ENCODE measurements around the gene CCDC40.
A peak's percentile ranks its signal among the peaks of the same experiment; 100 is the strongest.

The CCDC40 gene

DNA sequence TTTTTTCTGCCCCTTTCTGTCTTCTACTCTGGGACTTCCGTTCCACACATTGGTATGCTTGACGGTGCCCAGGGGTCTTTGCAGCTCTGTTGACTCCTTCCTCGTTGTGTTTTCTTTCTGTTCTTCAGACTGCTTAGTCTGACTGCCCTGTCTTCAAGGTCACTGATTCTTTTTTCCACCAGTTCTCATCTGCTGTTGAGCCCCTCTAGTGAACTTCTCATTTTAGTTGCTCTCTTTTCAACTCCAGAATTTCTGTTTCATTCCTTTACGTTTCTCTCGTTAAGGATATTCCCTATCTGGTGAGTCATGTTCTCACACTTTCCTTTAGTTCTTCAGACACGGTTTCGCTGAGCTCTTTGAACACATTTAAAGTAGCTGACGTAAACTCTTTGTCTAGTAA is 78.7 kb downstream of the CCDC40 start:
- Histone ChIP-seq H3K4me1 (ENCODE audit: control insufficient read depth in 2 of 2, insufficient read depth in 1 of 2, low read depth in 1 of 2, low read length in 2 of 2) (peaks cover 0 to 8% of the 10 kb centered on the region in 2 donors), H3K18ac (ENCODE audit: low read length) (no peak overlapping the region), H2BK120ac (ENCODE audit: low read depth, low read length) (no peak overlapping the region), H4K91ac (ENCODE audit: low read depth, low read length, poor library complexity) (no peak overlapping the region), H3K14ac (ENCODE audit: low read length) (no peak overlapping the region), H3K4ac (ENCODE audit: low read length) (no peak overlapping the region), H4K8ac (ENCODE audit: low read depth, low read length) (no peak overlapping the region), H2BK5ac (ENCODE audit: low read length) (no peak overlapping the region), H3K27me3 (ENCODE audit: control insufficient read depth in 3 of 3, insufficient read depth in 3 of 3, low read depth in 1 of 3, low read length in 3 of 3) (no peaks in the 10 kb centered on the region), H3K23ac (ENCODE audit: low read depth, low read length, poor library complexity) (no peak overlapping the region), H3K9me3 (replicated peaks in 1 of 2; ENCODE audit: control insufficient read depth in 2 of 2, insufficient read depth in 1 of 2, low read depth in 1 of 2, low read length in 2 of 2) (peaks cover 0 to 21% of the 10 kb centered on the region in 2 donors), H3K79me1 (ENCODE audit: low read depth, low read length) (peaks cover 5% of the 10 kb centered on the region), H2AK5ac (ENCODE audit: low read depth, low read length) (no peak overlapping the region), H2BK12ac (ENCODE audit: low read length) (no peak overlapping the region), H3K4me2 (ENCODE audit: insufficient read depth, low read length, poor library complexity, severe bottlenecking) (no peak overlapping the region), H3K9ac (ENCODE audit: low read depth, low read length, poor library complexity) (no peak overlapping the region), H2AFZ (ENCODE audit: low read length) (no peak overlapping the region), H3K4me3 (ENCODE audit: low read length in 2 of 2) (no peak overlapping the region), H3K36me3 (replicated peaks in 1 of 2; ENCODE audit: control insufficient read depth in 2 of 2, insufficient read depth in 2 of 2, low read length in 2 of 2) (peaks cover 1 to 3% of the 10 kb centered on the region in 2 donors), H2BK15ac (ENCODE audit: low read length) (no peak overlapping the region), H3K27ac (replicated peaks; ENCODE audit: low read length) (no peak overlapping the region)
- no CpG with 5 or more reads among the region's 8 CpGs for WGBS, 2 donors (ENCODE audit: extremely low coverage in 2 of 2, insufficient read length in 2 of 2, insufficient replicate concordance in 1 of 2)
- no peak for DNase-seq (ENCODE audit: low spot score)

DNA sequence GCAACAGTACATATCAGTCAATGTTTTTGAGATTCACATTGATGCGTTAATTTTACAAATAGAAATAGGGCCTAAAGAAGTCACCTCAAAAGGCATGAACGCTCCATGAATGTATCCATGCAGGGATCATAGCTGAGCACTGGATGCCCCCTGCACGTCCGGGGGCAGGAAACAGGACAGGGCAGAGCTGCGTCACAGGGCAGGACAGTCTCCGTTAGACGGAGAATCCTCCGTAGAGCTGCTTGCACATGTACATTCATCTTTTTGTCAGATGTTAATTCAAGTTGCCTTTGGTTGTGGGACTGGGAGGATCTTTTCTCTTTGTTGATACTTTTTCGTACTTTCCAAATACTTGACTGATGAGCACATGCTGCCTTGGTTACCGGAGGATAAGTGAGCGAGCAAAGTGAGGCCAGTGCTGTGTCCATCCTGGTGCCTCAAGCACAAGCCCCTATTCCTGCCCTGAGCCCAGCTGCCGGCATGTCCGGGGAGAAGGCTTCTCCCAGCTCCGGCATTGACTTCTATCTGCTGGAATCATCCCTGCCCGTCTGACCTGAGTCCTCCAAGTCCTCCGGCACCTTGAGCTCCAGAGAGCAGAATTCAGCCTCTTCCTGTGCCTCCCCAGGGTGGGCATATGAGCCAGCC is 80.0 kb downstream of the CCDC40 start:
- Histone ChIP-seq H2BK120ac (ENCODE audit: low read depth, low read length) (no peak overlapping the region), H3K9me3 (replicated peaks in 1 of 2; ENCODE audit: control insufficient read depth in 2 of 2, insufficient read depth in 1 of 2, low read depth in 1 of 2, low read length in 2 of 2) (peaks cover 0 to 21% of the 10 kb centered on the region in 2 donors), H3K27ac (replicated peaks; ENCODE audit: low read length) (no peak overlapping the region), H2AFZ (ENCODE audit: low read length) (no peak overlapping the region), H3K79me1 (ENCODE audit: low read depth, low read length) (peaks cover 2% of the 10 kb centered on the region), H3K4me2 (ENCODE audit: insufficient read depth, low read length, poor library complexity, severe bottlenecking) (no peak overlapping the region), H3K27me3 (ENCODE audit: control insufficient read depth in 3 of 3, insufficient read depth in 3 of 3, low read depth in 1 of 3, low read length in 3 of 3) (no peaks in the 10 kb centered on the region), H2BK15ac (ENCODE audit: low read length) (no peak overlapping the region), H2AK5ac (ENCODE audit: low read depth, low read length) (peak overlapping the region; percentile 37), H2BK12ac (ENCODE audit: low read length) (no peak overlapping the region), H3K4ac (ENCODE audit: low read length) (no peak overlapping the region), H4K91ac (ENCODE audit: low read depth, low read length, poor library complexity) (no peak overlapping the region), H2BK5ac (ENCODE audit: low read length) (no peak overlapping the region), H3K23ac (ENCODE audit: low read depth, low read length, poor library complexity) (no peak overlapping the region), H3K9ac (ENCODE audit: low read depth, low read length, poor library complexity) (no peak overlapping the region), H4K8ac (ENCODE audit: low read depth, low read length) (no peak overlapping the region), H3K4me1 (ENCODE audit: control insufficient read depth in 2 of 2, insufficient read depth in 1 of 2, low read depth in 1 of 2, low read length in 2 of 2) (peaks cover 0 to 8% of the 10 kb centered on the region in 2 donors), H3K4me3 (ENCODE audit: low read length in 2 of 2) (peak overlapping the region in 1 of 2 donors; percentile 13), H3K14ac (ENCODE audit: low read length) (no peak overlapping the region), H3K36me3 (replicated peaks in 1 of 2; ENCODE audit: control insufficient read depth in 2 of 2, insufficient read depth in 2 of 2, low read length in 2 of 2) (peaks cover 1 to 3% of the 10 kb centered on the region in 2 donors), H3K18ac (ENCODE audit: low read length) (no peak overlapping the region)
- WGBS, 2 donors (ENCODE audit: extremely low coverage in 2 of 2, insufficient read length in 2 of 2, insufficient replicate concordance in 1 of 2) = no CpG with 5 or more reads among the region's 16 CpGs
- DNase-seq (ENCODE audit: low spot score) = no peak

DNA sequence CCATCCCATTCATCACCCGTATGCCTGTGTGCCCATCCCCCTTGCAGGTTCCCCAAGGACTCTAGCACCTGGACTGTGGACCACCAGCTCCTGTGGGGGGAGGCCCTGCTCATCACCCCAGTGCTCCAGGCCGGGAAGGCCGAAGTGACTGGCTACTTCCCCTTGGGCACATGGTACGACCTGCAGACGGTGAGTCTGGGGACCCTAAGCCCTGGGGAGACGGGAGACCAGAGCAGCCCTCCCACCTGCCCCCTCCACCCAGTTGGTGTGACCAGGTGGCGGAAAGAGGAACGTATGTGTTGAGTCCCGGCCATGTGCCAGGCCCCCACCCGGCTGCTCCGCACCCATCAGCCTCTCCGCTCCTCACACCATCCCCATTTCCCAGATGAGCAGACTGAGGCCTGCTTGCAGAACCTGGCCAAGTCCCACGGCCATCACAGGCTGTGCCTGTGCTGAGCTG is 80.5 kb downstream of the CCDC40 start:
- Histone ChIP-seq H4K91ac (ENCODE audit: low read depth, low read length, poor library complexity) (no peak overlapping the region), H3K4me1 (ENCODE audit: control insufficient read depth in 2 of 2, insufficient read depth in 1 of 2, low read depth in 1 of 2, low read length in 2 of 2) (peaks cover 0 to 8% of the 10 kb centered on the region in 2 donors), H2BK5ac (ENCODE audit: low read length) (no peak overlapping the region), H2AK5ac (ENCODE audit: low read depth, low read length) (peak overlapping the region; percentile 37), H3K36me3 (replicated peaks in 1 of 2; ENCODE audit: control insufficient read depth in 2 of 2, insufficient read depth in 2 of 2, low read length in 2 of 2) (peaks cover 1 to 3% of the 10 kb centered on the region in 2 donors), H3K9me3 (replicated peaks in 1 of 2; ENCODE audit: control insufficient read depth in 2 of 2, insufficient read depth in 1 of 2, low read depth in 1 of 2, low read length in 2 of 2) (peaks cover 0 to 21% of the 10 kb centered on the region in 2 donors), H3K14ac (ENCODE audit: low read length) (no peak overlapping the region), H2AFZ (ENCODE audit: low read length) (no peak overlapping the region), H3K9ac (ENCODE audit: low read depth, low read length, poor library complexity) (peak overlapping the region; percentile 57), H4K8ac (ENCODE audit: low read depth, low read length) (no peak overlapping the region), H3K4me3 (ENCODE audit: low read length in 2 of 2) (peak overlapping the region in 1 of 2 donors; percentile 19), H3K4ac (ENCODE audit: low read length) (no peak overlapping the region), H3K27me3 (ENCODE audit: control insufficient read depth in 3 of 3, insufficient read depth in 3 of 3, low read depth in 1 of 3, low read length in 3 of 3) (no peaks in the 10 kb centered on the region), H2BK12ac (ENCODE audit: low read length) (no peak overlapping the region), H2BK15ac (ENCODE audit: low read length) (no peak overlapping the region), H3K18ac (ENCODE audit: low read length) (peak overlapping the region; percentile 35), H3K4me2 (ENCODE audit: insufficient read depth, low read length, poor library complexity, severe bottlenecking) (no peak overlapping the region), H2BK120ac (ENCODE audit: low read depth, low read length) (no peak overlapping the region), H3K27ac (replicated peaks; ENCODE audit: low read length) (no peak overlapping the region), H3K23ac (ENCODE audit: low read depth, low read length, poor library complexity) (no peak overlapping the region), H3K79me1 (ENCODE audit: low read depth, low read length) (peaks cover 2% of the 10 kb centered on the region)
- DNase-seq (ENCODE audit: low spot score) = no peak
- WGBS, 2 donors (ENCODE audit: extremely low coverage in 2 of 2, insufficient read length in 2 of 2, insufficient replicate concordance in 1 of 2) = no CpG with 5 or more reads among the region's 13 CpGs

DNA sequence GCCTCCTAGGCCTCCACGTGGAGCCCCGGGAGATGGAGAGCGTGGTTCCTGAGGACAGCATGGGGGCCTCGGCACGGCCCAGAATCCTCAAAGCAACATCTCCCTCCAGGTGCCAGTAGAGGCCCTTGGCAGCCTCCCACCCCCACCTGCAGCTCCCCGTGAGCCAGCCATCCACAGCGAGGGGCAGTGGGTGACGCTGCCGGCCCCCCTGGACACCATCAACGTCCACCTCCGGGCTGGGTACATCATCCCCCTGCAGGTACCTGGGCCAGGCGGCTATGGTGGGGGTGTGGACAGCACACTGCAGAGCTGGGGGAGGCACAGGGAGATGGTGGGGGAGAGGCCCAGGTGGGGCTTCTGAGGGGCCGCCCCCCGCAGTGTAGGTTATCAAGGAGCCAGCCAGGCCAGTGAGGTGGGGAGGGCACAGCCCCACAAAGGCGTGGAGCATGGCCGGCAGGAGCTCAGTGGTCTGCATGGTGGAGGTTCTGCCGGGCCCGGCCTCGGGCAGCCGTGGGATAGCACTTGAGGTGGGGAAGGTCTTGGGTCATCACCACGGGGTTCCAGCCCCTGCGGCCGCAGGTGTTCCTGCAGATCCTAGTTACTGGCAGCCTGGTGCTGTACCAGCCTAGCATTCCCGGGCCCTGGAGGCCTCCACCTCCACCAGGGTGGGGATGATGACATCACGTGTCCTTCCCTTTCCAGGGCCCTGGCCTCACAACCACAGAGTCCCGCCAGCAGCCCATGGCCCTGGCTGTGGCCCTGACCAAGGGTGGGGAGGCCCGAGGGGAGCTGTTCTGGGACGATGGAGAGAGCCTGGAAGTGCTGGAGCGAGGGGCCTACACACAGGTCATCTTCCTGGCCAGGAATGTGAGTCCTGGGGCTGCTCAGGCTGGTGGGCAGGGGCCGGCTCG is 81.3 kb downstream of the CCDC40 start:
- Histone ChIP-seq H3K27me3 (ENCODE audit: control insufficient read depth in 3 of 3, insufficient read depth in 3 of 3, low read depth in 1 of 3, low read length in 3 of 3) (no peaks in the 10 kb centered on the region), H3K14ac (ENCODE audit: low read length) (no peak overlapping the region), H2BK120ac (ENCODE audit: low read depth, low read length) (no peak overlapping the region), H3K4me3 (ENCODE audit: low read length in 2 of 2) (peak overlapping the region in 1 of 2 donors; percentile 19), H3K79me1 (ENCODE audit: low read depth, low read length) (peaks cover 2% of the 10 kb centered on the region), H3K36me3 (replicated peaks in 1 of 2; ENCODE audit: control insufficient read depth in 2 of 2, insufficient read depth in 2 of 2, low read length in 2 of 2) (peaks cover 1 to 3% of the 10 kb centered on the region in 2 donors), H2AFZ (ENCODE audit: low read length) (no peak overlapping the region), H2BK15ac (ENCODE audit: low read length) (no peak overlapping the region), H4K91ac (ENCODE audit: low read depth, low read length, poor library complexity) (no peak overlapping the region), H3K9ac (ENCODE audit: low read depth, low read length, poor library complexity) (no peak overlapping the region), H2AK5ac (ENCODE audit: low read depth, low read length) (no peak overlapping the region), H4K8ac (ENCODE audit: low read depth, low read length) (no peak overlapping the region), H3K18ac (ENCODE audit: low read length) (no peak overlapping the region), H3K4ac (ENCODE audit: low read length) (no peak overlapping the region), H3K4me2 (ENCODE audit: insufficient read depth, low read length, poor library complexity, severe bottlenecking) (no peak overlapping the region), H3K27ac (replicated peaks; ENCODE audit: low read length) (no peak overlapping the region), H2BK5ac (ENCODE audit: low read length) (no peak overlapping the region), H3K4me1 (ENCODE audit: control insufficient read depth in 2 of 2, insufficient read depth in 1 of 2, low read depth in 1 of 2, low read length in 2 of 2) (peaks cover 0 to 8% of the 10 kb centered on the region in 2 donors), H3K9me3 (replicated peaks in 1 of 2; ENCODE audit: control insufficient read depth in 2 of 2, insufficient read depth in 1 of 2, low read depth in 1 of 2, low read length in 2 of 2) (peaks cover 0 to 21% of the 10 kb centered on the region in 2 donors), H2BK12ac (ENCODE audit: low read length) (no peak overlapping the region), H3K23ac (ENCODE audit: low read depth, low read length, poor library complexity) (peak overlapping the region; percentile 75)
- DNase-seq (ENCODE audit: low spot score) = no peak
- no CpG with 5 or more reads among the region's 31 CpGs for WGBS, 2 donors (ENCODE audit: extremely low coverage in 2 of 2, insufficient read length in 2 of 2, insufficient replicate concordance in 1 of 2)

All from neuronal stem cell (in vitro differentiated cells).